HG02870 (cell line): ENCODE measurements around the gene SHISA8.
"Not testable (repeated sequence)": the region's sequence is repeated elsewhere in the genome, so short reads cannot be mapped to it uniquely, and the experiment has no call there.

Experiments used
- ATAC-seq: cut with Tn5 transposase; IDR thresholded peaks from one replicate; pipeline ENCODE4 v1.9.1; 2021; ENCODE audit warnings: mild to moderate bottlenecking, moderate library complexity; ENCODE audit not compliant: unreplicated experiment

Gene SHISA8

GRCh38 chr22:41915035-41915785 is at the start of gene SHISA8:
TSS of gene SHISA8 (minus strand) at chr22:41915074. CDS start at chr22:41914667, 407 bp downstream.
- ATAC-seq = no peak

GRCh38 chr22:41964112-41964491 is 49.2 kb upstream of the SHISA8 start:
- no peak for ATAC-seq

GRCh38 chr22:41963453-41964111 is 48.7 kb upstream of the SHISA8 start:
- no peak for ATAC-seq

GRCh38 chr22:41957941-41958556 is 43.2 kb upstream of the SHISA8 start:
- no peak for ATAC-seq

GRCh38 chr22:41952713-41953112 is 37.8 kb upstream of the SHISA8 start:
- ATAC-seq = no peak

- ATAC-seq = no peak
Measured at GRCh38 chr22:41951898-41952474, 37.1 kb upstream of the SHISA8 start, which contains the start of gene SMIM45. TSS of gene SMIM45 (plus strand) at chr22:41952150.

GRCh38 chr22:41949297-41949965 is 34.6 kb upstream of the SHISA8 start:
- no peak for ATAC-seq

- ATAC-seq = not testable (repeated sequence)
Measured at GRCh38 chr22:41948928-41949296, 34.0 kb upstream of the SHISA8 start.

GRCh38 chr22:41948142-41948541 is 33.3 kb upstream of the SHISA8 start:
- no peak for ATAC-seq

- ATAC-seq = no peak
Measured at GRCh38 chr22:41947424-41948080, 32.7 kb upstream of the SHISA8 start.

GRCh38 chr22:41946629-41947423 is 32.0 kb upstream of the SHISA8 start, which contains the start of gene CENPM:
TSS of gene CENPM (minus strand) at chr22:41947152. CDS start at chr22:41947076, 76 bp downstream.
- ATAC-seq = peak; percentile 79

- ATAC-seq = no peak
Measured at GRCh38 chr22:41943661-41944209, 28.9 kb upstream of the SHISA8 start.

GRCh38 chr22:41940832-41941765 is 26.2 kb upstream of the SHISA8 start:
- peak; percentile 35 for ATAC-seq

GRCh38 chr22:41939981-41940831 is 25.3 kb upstream of the SHISA8 start:
- ATAC-seq = peak; percentile 53

- ATAC-seq = no peak
Measured at GRCh38 chr22:41936894-41937169, 22.0 kb upstream of the SHISA8 start.

- no peak for ATAC-seq
Measured at GRCh38 chr22:41935509-41935908, 20.6 kb upstream of the SHISA8 start.

GRCh38 chr22:41935015-41935351 is 20.1 kb upstream of the SHISA8 start:
- ATAC-seq = no peak
